Cerebellar cortex (tissue), 1 donor: Measurements from ENCODE around the gene KSR2.
A peak's percentile ranks its signal among the peaks of the same experiment; 100 is the strongest.

Source experiments
- DNase-seq: peaks from one replicate; pipeline ENCODE4 v3.0.0-alpha.2; 2015; ENCODE audit warnings: low spot score

KSR2 gene

GRCh38 chr12:117494833-117495655 is 473.7 kb downstream of the KSR2 start:
- DNase-seq, result peak; percentile 85

DNA sequence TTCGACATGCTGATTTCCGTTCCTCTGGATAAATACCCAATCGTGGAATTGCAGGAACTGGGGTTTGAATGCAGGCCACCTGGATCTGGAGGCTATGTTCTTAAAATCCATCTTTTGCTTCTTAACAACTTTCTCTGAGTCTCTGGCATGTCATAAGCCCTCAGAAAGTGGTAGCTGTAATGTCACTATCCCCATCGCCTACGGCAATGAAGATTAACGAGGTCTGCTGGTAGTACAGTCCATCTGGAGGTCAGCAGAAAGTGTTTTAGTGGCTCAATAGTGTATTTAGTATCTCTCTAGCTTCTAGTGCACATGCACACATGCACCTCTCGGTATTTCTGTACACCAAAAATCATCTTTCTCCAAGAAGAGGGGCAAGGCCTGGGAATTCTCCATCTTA is 477.1 kb downstream of the KSR2 start:
- DNase-seq, result no peak

DNA sequence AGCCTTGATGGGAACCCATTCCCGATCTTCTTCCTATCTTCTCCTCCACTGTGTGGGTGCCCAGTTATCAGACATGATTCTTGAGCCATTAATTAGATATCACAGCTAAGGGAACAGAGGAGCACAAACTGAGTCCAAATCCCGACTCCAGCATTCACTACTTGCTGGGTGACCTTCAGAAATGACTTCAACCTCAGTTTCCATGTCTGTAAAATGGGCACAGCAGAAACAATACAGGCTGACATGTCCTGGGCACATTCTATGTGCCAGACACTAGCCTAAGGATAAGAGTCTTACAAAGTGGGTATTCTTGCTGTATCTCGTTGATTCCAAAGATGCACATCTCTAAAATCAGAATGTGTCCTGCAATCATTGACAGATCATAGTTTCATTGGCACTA is 478.7 kb downstream of the KSR2 start:
- DNase-seq, result no peak

DNA sequence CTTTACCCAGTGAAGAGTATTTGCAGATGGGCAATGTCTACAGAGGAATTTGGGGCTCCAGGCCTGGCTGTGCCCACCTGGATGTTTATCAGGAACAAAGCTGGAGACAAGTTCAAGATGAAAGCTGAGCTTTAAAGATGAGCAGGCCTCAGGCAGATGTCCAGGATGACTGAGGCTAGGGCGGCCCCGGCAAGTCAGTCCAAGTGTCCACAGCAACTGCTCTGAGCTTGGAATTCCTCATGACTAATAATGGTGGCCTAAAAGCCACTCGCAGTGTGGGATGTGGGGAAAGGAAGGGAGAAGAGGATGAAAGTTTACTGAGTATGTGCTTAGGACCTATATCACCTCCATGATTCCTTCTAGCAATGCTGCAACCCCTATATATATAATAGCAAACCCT is 479.1 kb downstream of the KSR2 start:
- no peak for DNase-seq

DNA sequence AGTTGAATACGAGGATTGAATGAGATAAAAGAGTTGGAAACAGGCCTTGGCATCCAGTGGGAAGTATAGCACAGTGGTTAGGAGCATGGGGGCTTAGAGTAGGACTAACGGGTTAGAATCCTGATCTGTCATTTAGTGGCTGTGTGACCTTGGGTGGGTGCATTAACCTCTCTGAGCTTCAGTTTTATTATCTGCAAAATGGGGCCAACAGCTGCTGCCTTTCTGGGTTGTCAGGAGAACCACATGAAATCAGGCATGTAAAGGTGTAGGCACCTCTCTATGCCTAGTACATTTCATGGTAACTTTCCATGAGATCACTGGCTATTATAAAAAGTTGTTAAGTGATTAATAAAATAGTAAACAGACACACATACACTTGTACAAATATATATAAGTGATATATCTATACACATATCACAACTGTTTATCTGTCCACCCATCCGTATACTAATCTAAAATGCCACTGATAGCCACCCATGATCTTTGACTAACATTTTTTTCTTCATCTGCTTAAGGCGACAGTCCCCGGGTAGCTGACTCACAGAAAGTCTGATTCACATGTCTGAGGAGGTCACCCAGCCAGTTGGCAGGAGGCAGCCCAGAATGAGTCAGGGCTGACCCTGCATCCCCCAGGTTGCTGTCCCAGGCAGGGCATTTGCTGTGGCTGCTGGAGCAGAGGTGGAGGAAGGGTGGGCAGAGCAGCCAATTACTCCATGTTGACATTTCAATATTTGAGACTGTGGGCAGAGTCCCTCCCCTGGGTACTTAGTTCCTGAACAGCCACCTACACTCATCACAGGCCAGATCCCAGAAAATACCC is 481.7 kb downstream of the KSR2 start:
- no peak for DNase-seq

- DNase-seq, result no peak
Measured at GRCh38 chr12:117485984-117486839, 482.6 kb downstream of the KSR2 start.

DNA sequence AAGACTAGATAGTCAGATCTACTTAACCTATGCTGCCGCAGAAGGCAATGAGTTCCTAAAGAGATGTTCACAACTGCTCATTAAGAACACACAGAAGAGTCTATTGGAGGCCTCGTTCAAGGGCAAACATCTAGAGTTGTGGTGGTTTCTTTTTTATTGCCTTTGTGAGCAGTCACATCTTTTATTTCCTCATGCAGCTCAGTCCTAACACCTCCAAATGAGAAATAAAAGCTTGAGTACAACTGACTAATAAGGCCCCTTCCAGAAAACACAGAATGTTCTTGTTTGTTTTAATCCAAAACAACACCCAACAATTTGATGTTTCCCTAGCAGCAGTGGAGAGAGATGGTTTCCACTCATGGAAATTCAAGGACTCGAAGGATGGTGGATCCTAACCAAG is 483.9 kb downstream of the KSR2 start:
- no peak for DNase-seq

- no peak for DNase-seq
Measured at GRCh38 chr12:117483501-117483900, 485.3 kb downstream of the KSR2 start.

DNA sequence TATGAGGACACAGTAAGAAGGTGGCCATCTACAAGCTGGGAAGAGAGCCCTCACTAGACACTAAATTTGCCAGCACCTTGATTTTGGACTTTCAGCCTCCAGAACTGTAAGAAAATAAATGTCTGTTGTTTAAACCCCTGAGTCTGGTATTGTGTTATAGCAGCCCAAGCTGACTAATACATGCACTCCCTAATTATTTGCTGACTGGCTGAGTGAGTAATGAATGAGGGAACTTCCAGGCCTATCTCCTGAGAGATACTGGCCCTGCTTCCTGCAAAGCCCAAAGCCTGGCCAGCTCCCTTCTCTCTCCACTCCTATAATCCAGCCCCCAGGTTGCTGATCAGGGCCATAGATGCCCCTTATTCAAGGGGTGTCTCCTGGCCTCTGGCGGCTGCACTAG is 487.3 kb downstream of the KSR2 start:
- no peak for DNase-seq

GRCh38 chr12:117476341-117476740 is 492.4 kb downstream of the KSR2 start:
- no peak for DNase-seq

GRCh38 chr12:117473856-117474255 is 494.9 kb downstream of the KSR2 start:
- DNase-seq, result no peak

- DNase-seq, result no peak
Measured at GRCh38 chr12:117472983-117473382, 495.8 kb downstream of the KSR2 start.

GRCh38 chr12:117470804-117471203 is 498.0 kb downstream of the KSR2 start:
- no peak for DNase-seq

GRCh38 chr12:117469883-117470483 is 498.8 kb downstream of the KSR2 start:
- DNase-seq, result no peak

- peak; percentile 38 for DNase-seq
Measured at GRCh38 chr12:117468016-117468415, 500.8 kb downstream of the KSR2 start.

GRCh38 chr12:117467588-117467987 is 501.2 kb downstream of the KSR2 start:
- DNase-seq, result no peak

DNA sequence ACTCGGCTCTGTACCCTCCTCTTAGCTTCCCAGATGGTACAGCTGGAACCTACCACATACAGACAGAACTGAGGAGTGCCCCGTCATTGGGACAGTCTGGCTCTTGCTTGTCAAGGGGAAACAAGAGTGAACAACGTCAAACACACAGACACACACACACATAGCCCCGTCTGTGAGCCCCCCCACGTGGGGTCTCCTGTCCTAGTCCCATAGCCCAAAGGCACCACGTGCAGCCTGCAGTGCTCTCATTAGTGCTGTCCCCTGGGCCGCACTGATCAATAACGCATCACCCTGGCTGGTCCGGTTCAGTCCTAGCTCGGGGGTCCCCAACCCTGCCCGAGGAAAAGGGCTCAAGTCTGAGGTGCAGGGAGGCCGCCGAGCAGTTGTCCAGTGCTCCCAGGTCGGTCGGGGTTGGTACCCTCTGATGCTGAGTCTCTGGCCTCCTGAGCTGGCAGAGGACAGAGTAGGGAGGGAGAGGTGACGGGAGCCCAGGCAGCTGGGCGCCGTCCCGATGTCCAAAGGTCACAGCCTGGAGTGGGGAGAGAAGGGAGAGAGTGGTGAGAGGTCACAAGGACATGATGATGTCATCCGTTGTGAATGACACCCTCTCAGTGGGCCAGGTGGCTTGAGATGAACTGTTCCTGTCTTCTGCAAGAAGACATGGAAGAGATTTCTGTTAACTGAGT is 502.0 kb downstream of the KSR2 start:
- DNase-seq, result no peak

- no peak for DNase-seq
Measured at GRCh38 chr12:117461732-117462131, 507.1 kb downstream of the KSR2 start.

DNA sequence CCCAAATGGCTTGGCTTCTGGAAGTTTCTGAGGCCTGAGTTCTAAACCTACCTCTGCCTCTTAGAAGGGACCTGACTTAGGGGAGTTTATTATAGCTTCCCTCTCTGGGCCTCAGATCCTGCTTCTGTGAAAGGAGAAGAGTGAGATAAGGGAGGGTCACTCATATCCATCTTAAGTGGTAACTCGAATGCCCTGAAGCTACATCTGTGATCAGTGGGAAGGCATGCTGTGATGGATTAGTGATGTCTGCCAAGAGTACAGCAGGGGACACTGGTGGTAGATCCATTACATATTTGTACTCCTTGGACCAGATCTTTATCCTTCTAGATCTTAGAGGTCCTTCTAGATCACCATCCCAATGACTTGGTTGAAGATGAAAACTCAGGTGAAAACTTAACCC is 509.6 kb downstream of the KSR2 start:
- no peak for DNase-seq

GRCh38 chr12:117457189-117457588 is 511.6 kb downstream of the KSR2 start:
- no peak for DNase-seq

DNA sequence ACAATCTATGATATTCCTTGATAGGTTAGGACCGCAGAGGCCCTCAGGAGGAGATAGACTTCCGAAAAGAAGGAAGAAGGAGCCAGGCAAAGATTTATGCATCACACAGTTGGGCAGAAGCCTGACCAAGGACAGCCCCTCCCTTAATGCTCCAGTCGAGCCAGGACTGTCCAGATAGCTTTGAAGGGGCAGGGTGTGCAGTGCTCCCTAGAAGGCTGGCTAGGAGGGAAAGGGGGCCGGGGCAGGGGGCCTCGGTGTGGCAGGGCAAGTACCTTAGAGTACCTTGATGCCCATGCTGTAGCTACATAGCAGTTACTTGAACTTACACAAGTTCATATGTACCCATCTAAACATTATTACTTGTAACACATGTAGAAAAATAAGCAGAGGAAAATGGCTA is 512.7 kb downstream of the KSR2 start:
- no peak for DNase-seq
